Caco-2 (cell line): ENCODE results near the gene NEB. TPM values are rescaled to one million over a fixed set of nuclear protein-coding genes. Genes with fewer than 3 reads are reported as not detected.
"Not testable (repeated sequence)": the region's sequence is repeated elsewhere in the genome, so short reads cannot be mapped to it uniquely, and the experiment has no call there.

Experiments
- BruUV-seq: library from RNA; stranded (reverse); fragments of 400-500 nt; replicated peaks from 2 replicates; lab custom pipeline; 2021; lab: Mats Ljungman, UMichigan
- CTCF ChIA-PET: fragments of 300-600 bp; sonication (Branson Sonifier 250); formaldehyde crosslinking; loops from one replicate; lab custom pipeline; 2022; ENCODE audit warnings: antibody characterized with exemption; lab: Charles Lee
- POLR2A ChIA-PET: fragments of 300-600 bp; sonication (Branson Sonifier 250); formaldehyde crosslinking; loops from one replicate; lab custom pipeline; 2022; ENCODE audit warnings: antibody characterized with exemption; lab: Charles Lee
- DNase-seq, 2 experiments: peaks; one replicate each; pipeline versions ENCODE4 v3.0.0 to v3.0.0-alpha.2; 2020 to 2022
- H3K27me3 ChIP-seq: replicated peaks from 2 replicates; pipeline ENCODE4 v1.6.0; 2011; ENCODE audit warnings: low read length; ENCODE audit not compliant: control insufficient read depth, insufficient read depth
- H3K36me3 ChIP-seq: 2 replicates; pipeline ENCODE4 v1.5.1; 2011; ENCODE audit warnings: low read length; ENCODE audit not compliant: control insufficient read depth, insufficient read depth
- H3K4me1 ChIP-seq: fragments of 250-450 bp; sonication (Bioruptor Pico); 2 replicates; pipeline ENCODE4 v1.5.1; 2020; ENCODE audit warnings: mild to moderate bottlenecking
- H3K4me3 ChIP-seq: 2 replicates; pipeline ENCODE4 v1.5.1; 2011; ENCODE audit warnings: low read depth, mild to moderate bottlenecking, control low read depth, low read length
- H3K9me3 ChIP-seq: fragments of 250-450 bp; sonication (Bioruptor Pico); 2 replicates; pipeline ENCODE4 v1.5.1; 2020; ENCODE audit warnings: mild to moderate bottlenecking, moderate library complexity
- H3K27ac Mint-ChIP-seq: one replicate; pipeline ENCODE4 v1.8.0; 2022; ENCODE audit warnings: mixed read lengths; ENCODE audit not compliant: unreplicated experiment
- H3K27me3 Mint-ChIP-seq: one replicate; pipeline ENCODE4 v1.8.0; 2022; ENCODE audit warnings: mixed read lengths; ENCODE audit not compliant: insufficient read depth, unreplicated experiment
- H3K36me3 Mint-ChIP-seq: one replicate; pipeline ENCODE4 v1.8.0; 2022; ENCODE audit warnings: mild to moderate bottlenecking, mixed read lengths; ENCODE audit not compliant: insufficient read depth, unreplicated experiment
- H3K4me1 Mint-ChIP-seq: one replicate; pipeline ENCODE4 v1.8.0; 2022; ENCODE audit warnings: low read depth, mixed read lengths; ENCODE audit not compliant: unreplicated experiment
- H3K4me3 Mint-ChIP-seq: one replicate; pipeline ENCODE4 v1.8.0; 2022; ENCODE audit warnings: mild to moderate bottlenecking, moderate library complexity, mixed read lengths; ENCODE audit not compliant: unreplicated experiment
- H3K9me3 Mint-ChIP-seq: one replicate; pipeline ENCODE4 v1.8.0; 2022; ENCODE audit warnings: mixed read lengths; ENCODE audit not compliant: unreplicated experiment
- intact Hi-C: fragments of 100-400 bp; cut with micrococcal nuclease; formaldehyde crosslinking; loops from one replicate; pipeline ENCODE4 v1.10.0; 2022; ENCODE audit not compliant: unreplicated experiment
- total RNA-seq: library from RNA; stranded (reverse); gene quantifications from 2 replicates; pipeline ENCODE4 v1.2.3, GENCODE V29; 2022
- TF ChIP-seq, protein P1 (sequence below), 2 experiments: fragments of 200-600 bp in 1 of 2; IDR thresholded peaks; 1 replicate in 1 of 2; 2 replicates in 1 of 2; pipeline versions ENCODE4 v1.5.1 to v1.8.0; 2011 to 2022; ENCODE audit warnings: antibody characterized with exemption in 1 of 2, control low read depth in 1 of 2, inconsistent platforms in 1 of 2, low read depth in 1 of 2, low read length in 1 of 2, mild to moderate bottlenecking in 1 of 2, moderate library complexity in 1 of 2; ENCODE audit not compliant: insufficient read depth in 1 of 2, severe bottlenecking in 1 of 2, unreplicated experiment in 1 of 2

The NEB gene
- total RNA-seq, 1 experiment from 2014 or later: 14.7 TPM

DNA sequence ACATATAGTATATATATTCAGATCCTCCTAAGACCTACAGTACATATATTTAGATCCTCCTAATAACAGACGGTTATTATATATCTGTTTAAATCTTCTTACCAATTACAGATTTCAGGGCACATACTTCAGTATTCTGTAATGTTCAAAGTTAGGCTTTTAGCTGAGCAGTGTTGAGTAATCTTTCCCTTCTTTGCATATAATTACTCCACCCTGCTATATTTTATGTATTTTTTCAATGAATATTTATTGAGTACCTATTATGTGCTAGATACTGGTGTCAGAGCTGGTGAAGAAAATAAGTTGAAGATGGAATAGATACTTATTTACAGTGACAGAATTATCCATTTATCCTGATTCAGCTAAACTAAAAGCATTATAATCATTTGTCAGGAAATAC is 84.9 kb downstream of the NEB start:
- Histone ChIP-seq H3K9me3 (no peaks in the 10 kb centered on the region), H3K4me1 (no peaks in the 10 kb centered on the region), H3K4me3 (no peak overlapping the region), H3K36me3 (no peaks in the 10 kb centered on the region), H3K27me3 (no peaks in the 10 kb centered on the region)
- intact Hi-C loops: no loop called here
- H3K36me3 Mint-ChIP-seq: peaks cover 6% of the 10 kb centered on the region
- H3K27ac Mint-ChIP-seq: no peak overlapping the region
- DNase-seq: no peak
- H3K4me3 Mint-ChIP-seq: no peak overlapping the region
- TF ChIP-seq, protein P1, sequence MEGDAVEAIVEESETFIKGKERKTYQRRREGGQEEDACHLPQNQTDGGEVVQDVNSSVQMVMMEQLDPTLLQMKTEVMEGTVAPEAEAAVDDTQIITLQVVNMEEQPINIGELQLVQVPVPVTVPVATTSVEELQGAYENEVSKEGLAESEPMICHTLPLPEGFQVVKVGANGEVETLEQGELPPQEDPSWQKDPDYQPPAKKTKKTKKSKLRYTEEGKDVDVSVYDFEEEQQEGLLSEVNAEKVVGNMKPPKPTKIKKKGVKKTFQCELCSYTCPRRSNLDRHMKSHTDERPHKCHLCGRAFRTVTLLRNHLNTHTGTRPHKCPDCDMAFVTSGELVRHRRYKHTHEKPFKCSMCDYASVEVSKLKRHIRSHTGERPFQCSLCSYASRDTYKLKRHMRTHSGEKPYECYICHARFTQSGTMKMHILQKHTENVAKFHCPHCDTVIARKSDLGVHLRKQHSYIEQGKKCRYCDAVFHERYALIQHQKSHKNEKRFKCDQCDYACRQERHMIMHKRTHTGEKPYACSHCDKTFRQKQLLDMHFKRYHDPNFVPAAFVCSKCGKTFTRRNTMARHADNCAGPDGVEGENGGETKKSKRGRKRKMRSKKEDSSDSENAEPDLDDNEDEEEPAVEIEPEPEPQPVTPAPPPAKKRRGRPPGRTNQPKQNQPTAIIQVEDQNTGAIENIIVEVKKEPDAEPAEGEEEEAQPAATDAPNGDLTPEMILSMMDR (IDR thresholded peaks at IDR 0.05; ENCODE audit: insufficient read depth in 1 of 2, low read depth in 1 of 2, low read length in 1 of 2, severe bottlenecking in 1 of 2, unreplicated experiment in 1 of 2): no peak
- CTCF ChIA-PET: no interaction called here
- H3K9me3 Mint-ChIP-seq: no peaks in the 10 kb centered on the region
- no peaks in the 10 kb centered on the region for H3K27me3 Mint-ChIP-seq
- POLR2A ChIA-PET: no interaction called here
- no peaks in the 10 kb centered on the region for H3K4me1 Mint-ChIP-seq
- no TSS peak for BruUV-seq

DNA sequence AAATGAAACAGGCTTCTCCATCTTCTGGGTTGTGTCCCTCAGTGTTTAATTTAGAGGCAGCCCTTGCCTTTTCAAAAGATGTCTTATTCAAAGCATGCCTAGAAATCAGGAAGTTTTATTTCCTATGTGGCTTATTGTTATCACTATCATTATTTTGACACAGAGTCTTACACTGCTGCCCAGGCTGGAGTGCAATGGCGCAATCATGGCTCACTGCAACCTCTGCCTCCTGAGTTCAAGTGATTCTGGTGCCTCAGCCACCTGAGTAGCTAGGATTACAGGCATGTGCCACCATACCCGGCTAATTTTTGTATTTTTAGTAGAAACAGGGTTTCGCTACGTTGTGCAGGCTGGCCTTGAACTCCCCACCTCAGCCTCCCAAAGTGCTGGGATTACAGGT is 87.8 kb downstream of the NEB start:
- H3K4me3 Mint-ChIP-seq, H3K4me3 ChIP-seq, H3K4me1 Mint-ChIP-seq, CTCF ChIA-PET, H3K36me3 Mint-ChIP-seq, DNase-seq, H3K27me3 ChIP-seq, POLR2A ChIA-PET, H3K27me3 Mint-ChIP-seq, H3K9me3 ChIP-seq, BruUV-seq, intact Hi-C loops, H3K36me3 ChIP-seq, H3K9me3 Mint-ChIP-seq, H3K27ac Mint-ChIP-seq, H3K4me1 ChIP-seq: not testable (repeated sequence)

DNA sequence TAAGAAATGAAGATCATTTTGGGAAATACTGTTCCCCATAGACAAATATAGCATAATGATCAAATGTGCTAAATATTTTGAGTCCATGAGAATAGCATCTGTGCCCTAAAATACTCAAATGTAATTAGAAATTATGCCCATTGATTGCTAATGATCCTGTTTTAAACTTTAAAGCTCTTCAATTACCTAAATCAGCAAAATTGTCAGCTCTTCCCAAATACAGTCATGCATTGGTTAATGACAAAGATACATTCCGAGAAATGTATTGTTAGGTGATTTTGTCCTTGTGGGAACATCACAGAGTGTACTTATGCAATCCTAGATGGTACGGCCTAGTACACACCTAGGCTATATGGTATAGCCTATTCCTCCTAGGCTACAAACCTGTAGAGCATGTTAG is 89.7 kb downstream of the NEB start:
- H3K4me1 ChIP-seq: no peaks in the 10 kb centered on the region
- H3K36me3 Mint-ChIP-seq: no peaks in the 10 kb centered on the region
- no peak overlapping the region for H3K4me3 Mint-ChIP-seq
- no TSS peak for BruUV-seq
- H3K4me1 Mint-ChIP-seq: no peaks in the 10 kb centered on the region
- POLR2A ChIA-PET: no interaction called here
- no peak for DNase-seq
- H3K27me3 ChIP-seq: no peaks in the 10 kb centered on the region
- no peaks in the 10 kb centered on the region for H3K9me3 ChIP-seq
- intact Hi-C loops: no loop called here
- CTCF ChIA-PET: no interaction called here
- no peak overlapping the region for H3K27ac Mint-ChIP-seq
- TF ChIP-seq, protein P1 (IDR thresholded peaks at IDR 0.05; ENCODE audit: insufficient read depth in 1 of 2, low read depth in 1 of 2, low read length in 1 of 2, severe bottlenecking in 1 of 2, unreplicated experiment in 1 of 2): no peak
- no peaks in the 10 kb centered on the region for H3K9me3 Mint-ChIP-seq
- H3K36me3 ChIP-seq: no peaks in the 10 kb centered on the region; the same call in 1 of the 2 replicates
- no peak overlapping the region for H3K4me3 ChIP-seq
- H3K27me3 Mint-ChIP-seq: no peaks in the 10 kb centered on the region

DNA sequence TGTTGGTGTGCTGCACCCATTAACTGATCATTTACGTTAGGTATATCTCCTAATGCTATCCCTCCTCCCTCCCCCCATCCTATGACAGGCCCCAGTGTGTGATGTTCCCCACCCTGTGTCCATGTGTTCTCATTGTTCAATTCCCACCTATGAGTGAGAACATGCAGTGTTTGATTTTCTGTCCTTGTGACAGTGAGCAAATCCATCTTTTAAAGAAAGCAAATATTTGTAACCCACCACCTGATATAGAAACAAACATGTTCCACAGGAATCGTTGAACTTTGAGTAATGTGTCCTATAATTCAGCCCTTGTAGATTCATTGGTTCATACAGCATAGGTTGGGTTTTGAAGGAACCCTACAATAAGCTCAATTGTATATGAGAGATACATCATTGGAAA is 92.4 kb downstream of the NEB start:
- H3K27me3 ChIP-seq, H3K36me3 Mint-ChIP-seq, CTCF ChIA-PET, H3K9me3 ChIP-seq, H3K4me1 ChIP-seq, H3K27me3 Mint-ChIP-seq, DNase-seq, H3K27ac Mint-ChIP-seq, H3K4me3 Mint-ChIP-seq, BruUV-seq, H3K4me3 ChIP-seq, H3K4me1 Mint-ChIP-seq, H3K36me3 ChIP-seq, H3K9me3 Mint-ChIP-seq, POLR2A ChIA-PET, intact Hi-C loops: not testable (repeated sequence)
